H9 (cell line): ENCODE data around the gene CMAS. TPM values are rescaled to one million over a fixed set of nuclear protein-coding genes. Genes with fewer than 3 reads are reported as not detected.

Experiments
- DNase-seq: peaks from one replicate; pipeline ENCODE4 v3.0.0-alpha.2; 2017
- H2AFZ ChIP-seq: one replicate; pipeline ENCODE4 v1.6.1; 2013; ENCODE audit warnings: mild to moderate bottlenecking, low read length, control low read depth, moderate library complexity
- H2AK5ac ChIP-seq: 2 replicates; pipeline ENCODE4 v1.6.1; 2013; ENCODE audit warnings: low read length, control low read depth, mixed read lengths; ENCODE audit not compliant: insufficient read length
- H2BK120ac ChIP-seq: one replicate; pipeline ENCODE4 v1.6.1; 2013; ENCODE audit warnings: low read depth, mild to moderate bottlenecking, low read length, control low read depth, inconsistent platforms; ENCODE audit not compliant: poor library complexity, severe bottlenecking
- H2BK12ac ChIP-seq: 2 replicates; pipeline ENCODE4 v1.6.1; 2013; ENCODE audit warnings: low read length, control low read depth, mixed read lengths, low read depth; ENCODE audit not compliant: insufficient read length
- H2BK15ac ChIP-seq: 2 replicates; pipeline ENCODE4 v1.6.1; 2013; ENCODE audit warnings: low read depth, low read length, control low read depth
- H2BK20ac ChIP-seq: one replicate; pipeline ENCODE4 v1.6.1; 2013; ENCODE audit warnings: low read depth, mild to moderate bottlenecking, low read length, control low read depth, inconsistent platforms; ENCODE audit not compliant: poor library complexity, severe bottlenecking
- H2BK5ac ChIP-seq: 2 replicates; pipeline ENCODE4 v1.6.1; 2013; ENCODE audit warnings: low read length, control low read depth, mixed read lengths; ENCODE audit not compliant: insufficient read length
- H3K14ac ChIP-seq: 2 replicates; pipeline ENCODE4 v1.6.1; 2013; ENCODE audit warnings: low read length, control low read depth; ENCODE audit not compliant: insufficient read depth
- H3K18ac ChIP-seq: 2 replicates; pipeline ENCODE4 v1.6.1; 2013; ENCODE audit warnings: low read depth, mild to moderate bottlenecking, mixed read lengths, low read length, control low read depth; ENCODE audit not compliant: insufficient read length
- H3K23ac ChIP-seq: 2 replicates; pipeline ENCODE4 v1.6.1; 2013; ENCODE audit warnings: low read length, control low read depth, mixed read lengths, low read depth; ENCODE audit not compliant: insufficient read length
- H3K23me2 ChIP-seq: 2 replicates; pipeline ENCODE4 v1.6.1; 2013; ENCODE audit warnings: low read depth, mild to moderate bottlenecking, mixed read lengths, low read length, control low read depth; ENCODE audit not compliant: insufficient read length, poor library complexity, severe bottlenecking
- H3K27ac ChIP-seq: 2 replicates; pipeline ENCODE4 v1.5.1; 2013; ENCODE audit warnings: low read length, control low read depth, mixed read lengths, low read depth; ENCODE audit not compliant: insufficient read length
- H3K27me3 ChIP-seq: 2 replicates; pipeline ENCODE4 v1.6.1; 2013; ENCODE audit warnings: low read length, control low read depth, inconsistent platforms; ENCODE audit not compliant: insufficient read depth
- H3K4ac ChIP-seq: 2 replicates; pipeline ENCODE4 v1.6.1; 2013; ENCODE audit warnings: low read depth, mild to moderate bottlenecking, control low read depth, inconsistent platforms, low read length, moderate library complexity
- H3K4me1 ChIP-seq: 2 replicates; pipeline ENCODE4 v1.6.1; 2013; ENCODE audit warnings: low read length, control low read depth, inconsistent platforms; ENCODE audit not compliant: insufficient read depth
- H3K4me2 ChIP-seq: 2 replicates; pipeline ENCODE4 v1.6.1; 2013; ENCODE audit warnings: low read length, control low read depth, mixed read lengths; ENCODE audit not compliant: insufficient read length, insufficient read depth
- H3K56ac ChIP-seq: 2 replicates; pipeline ENCODE4 v1.6.1; 2013; ENCODE audit warnings: low read depth, mild to moderate bottlenecking, mixed read lengths, low read length, control low read depth; ENCODE audit not compliant: insufficient read length
- H3K79me1 ChIP-seq: 2 replicates; pipeline ENCODE4 v1.6.1; 2013; ENCODE audit warnings: low read depth, mild to moderate bottlenecking, moderate library complexity, low read length, control low read depth, inconsistent platforms; ENCODE audit not compliant: insufficient read depth, poor library complexity, severe bottlenecking
- H3K79me2 ChIP-seq: 2 replicates; pipeline ENCODE4 v1.6.1; 2013; ENCODE audit warnings: low read length, control low read depth, inconsistent platforms; ENCODE audit not compliant: insufficient read depth
- H3K9ac ChIP-seq: 2 replicates; pipeline ENCODE4 v1.6.1; 2013; ENCODE audit warnings: low read length, control low read depth, mixed read lengths; ENCODE audit not compliant: insufficient read length; ENCODE audit errors: extremely low read depth
- H3K9me3 ChIP-seq: one replicate; pipeline ENCODE4 v1.6.1; 2013; ENCODE audit warnings: low read depth, low read length, inconsistent platforms; ENCODE audit not compliant: control insufficient read depth
- H3T11ph ChIP-seq: one replicate; pipeline ENCODE4 v1.6.1; 2013; ENCODE audit warnings: mild to moderate bottlenecking, low read length, control low read depth, inconsistent platforms
- H4K20me1 ChIP-seq: one replicate; pipeline ENCODE4 v1.6.1; 2013; ENCODE audit not compliant: control insufficient read depth, insufficient read length, insufficient read depth
- H4K5ac ChIP-seq: 2 replicates; pipeline ENCODE4 v1.6.1; 2013; ENCODE audit warnings: low read depth, mild to moderate bottlenecking, mixed read lengths, low read length, control low read depth; ENCODE audit not compliant: insufficient read length
- H4K8ac ChIP-seq: replicated peaks from 2 replicates; pipeline ENCODE4 v1.6.1; 2013; ENCODE audit warnings: low read length, control low read depth, mixed read lengths, low read depth; ENCODE audit not compliant: insufficient read length
- H4K91ac ChIP-seq: 2 replicates; pipeline ENCODE4 v1.6.1; 2013; ENCODE audit warnings: low read depth, mild to moderate bottlenecking, moderate library complexity, mixed read lengths, low read length, control low read depth; ENCODE audit not compliant: insufficient read length
- H3K27ac Mint-ChIP-seq, 3 experiments: 2 replicates in 2 of 3; 3 replicates in 1 of 3; pipeline ENCODE4 v1.8.0; 2020 to 2021; ENCODE audit warnings: mixed read lengths in 3 of 3, mild to moderate bottlenecking in 1 of 3, moderate library complexity in 1 of 3
- H3K27me3 Mint-ChIP-seq: 2 replicates; pipeline ENCODE4 v1.8.0; 2021; ENCODE audit warnings: low read depth, mild to moderate bottlenecking, moderate library complexity, mixed read lengths
- H3K36me3 Mint-ChIP-seq, 3 experiments: 2 replicates in 2 of 3; 3 replicates in 1 of 3; pipeline ENCODE4 v1.8.0; 2020 to 2021; ENCODE audit warnings: low read depth in 3 of 3, mixed read lengths in 3 of 3; ENCODE audit not compliant: insufficient read depth in 1 of 3
- H3K4me1 Mint-ChIP-seq, 2 experiments: 2 replicates each; pipeline ENCODE4 v1.8.0; 2020; ENCODE audit warnings: mixed read lengths in 2 of 2
- H3K4me3 Mint-ChIP-seq, 2 experiments: 2 replicates in 1 of 2; 3 replicates in 1 of 2; pipeline ENCODE4 v1.8.0; 2020 to 2021; ENCODE audit warnings: mild to moderate bottlenecking in 2 of 2, mixed read lengths in 2 of 2, moderate library complexity in 1 of 2
- H3K9me3 Mint-ChIP-seq, 2 experiments: 2 replicates in 1 of 2; 3 replicates in 1 of 2; pipeline ENCODE4 v1.8.0; 2020; ENCODE audit warnings: mild to moderate bottlenecking in 2 of 2, mixed read lengths in 2 of 2, moderate library complexity in 1 of 2
- CTCF ChIP-seq: fragments of 200-600 bp; sonication (generic); conservative IDR thresholded peaks from 3 replicates; pipeline ENCODE4 v1.8.0; 2021; ENCODE audit warnings: antibody characterized with exemption, mild to moderate bottlenecking
- WGBS: extraction: QIAGEN DNeasy Blood & Tissue Kit; methylation state at CpG from one replicate; pipeline ENCODE4 v1.1.7; 2013; ENCODE audit warnings: missing lambda C conversion rate, low lambda C conversion rate, mixed read lengths; ENCODE audit not compliant: insufficient read length; ENCODE audit errors: extremely low coverage; 5-methylcytosine and 5-hydroxymethylcytosine counted together
- total RNA-seq: library from RNA; stranded (reverse); gene quantifications from 2 replicates; pipeline ENCODE4 v1.2.1, GENCODE V29; 2021

Gene CMAS
- total RNA-seq, 1 experiment from 2014 or later: 47.4 TPM

GRCh38 chr12:22082190-22082701 is 36.2 kb downstream of the CMAS start:
- WGBS: no CpG with 5 or more reads among the region's 10 CpGs
- no peak overlapping the region for H3K4ac ChIP-seq
- Mint-ChIP-seq H3K27me3 (no peaks in the 10 kb centered on the region), H3K4me3 (no peak overlapping the region), H3K27ac (peak overlapping the region in 1 of 3 experiments; percentile 12; a peak in 1 of 7 replicates), H3K4me1 (peaks cover 8 to 9% of the 10 kb centered on the region in 2 experiments), H3K9me3 (no peaks in the 10 kb centered on the region; a peak in 2 of 5 replicates), H3K36me3 (no peaks in the 10 kb centered on the region)
- H4K8ac ChIP-seq: no peak overlapping the region
- no peaks in the 10 kb centered on the region for H3K9me3 ChIP-seq
- no peaks in the 10 kb centered on the region for H4K20me1 ChIP-seq
- H4K5ac ChIP-seq: no peak overlapping the region
- no peaks in the 10 kb centered on the region for H3K27me3 ChIP-seq
- H2AFZ ChIP-seq: no peak overlapping the region
- H3K9ac ChIP-seq: no peak overlapping the region
- H3K4me1 ChIP-seq: no peaks in the 10 kb centered on the region
- no peak overlapping the region for H2BK120ac ChIP-seq
- no peak for TF ChIP-seq CTCF
- H3K4me2 ChIP-seq: no peak overlapping the region
- H3K14ac ChIP-seq: no peak overlapping the region
- DNase-seq: peak; percentile 44
- H3K23me2 ChIP-seq: no peaks in the 10 kb centered on the region
- no peaks in the 10 kb centered on the region for H3K79me1 ChIP-seq
- no peak overlapping the region for H3K27ac ChIP-seq
- H2BK15ac ChIP-seq: no peak overlapping the region
- no peak overlapping the region for H3K23ac ChIP-seq
- no peak overlapping the region for H3T11ph ChIP-seq
- no peak overlapping the region for H4K91ac ChIP-seq
- H2BK5ac ChIP-seq: no peak overlapping the region
- H2AK5ac ChIP-seq: no peak overlapping the region
- no peak overlapping the region for H2BK12ac ChIP-seq
- no peak overlapping the region for H3K56ac ChIP-seq
- H3K79me2 ChIP-seq: no peaks in the 10 kb centered on the region
- H3K18ac ChIP-seq: no peak overlapping the region
- no peak overlapping the region for H2BK20ac ChIP-seq
